RWPE1 (cell line): Measurements from ENCODE around the gene CNTN4.

Experiments used
- CTCF ChIA-PET: fragments of 350-600 bp; sonication (Branson Sonifier 250); formaldehyde crosslinking; extraction: SDS; loops from one replicate; lab custom pipeline; 2021; lab: Yijun Ruan, JAX
- POLR2A ChIA-PET: fragments of 400-600 bp; formaldehyde crosslinking; extraction: SDS; loops from one replicate; lab custom pipeline; 2020; ENCODE audit warnings: antibody characterized with exemption; ENCODE audit not compliant: low non-redundant PET; lab: Yijun Ruan, JAX
- DNase-seq: peaks from one replicate; pipeline ENCODE4 v3.0.0; 2012; ENCODE audit warnings: low spot score
- H3K27ac ChIP-seq: fragments of 450-650 bp; 2 replicates; pipeline ENCODE4 v1.5.1; 2017
- CTCF ChIP-seq: fragments of 450-650 bp; conservative IDR thresholded peaks from 2 replicates; pipeline ENCODE4 v1.5.1; 2017; ENCODE audit warnings: low read depth, mild to moderate bottlenecking

The CNTN4 gene

GRCh38 chr3:2889736-2890135, 791.1 kb downstream of the CNTN4 start:
- DNase-seq: no peak
- CTCF ChIA-PET: no interaction called here
- no peak for TF ChIP-seq CTCF
- POLR2A ChIA-PET: no interaction called here
- no peak overlapping the region for H3K27ac ChIP-seq

DNA sequence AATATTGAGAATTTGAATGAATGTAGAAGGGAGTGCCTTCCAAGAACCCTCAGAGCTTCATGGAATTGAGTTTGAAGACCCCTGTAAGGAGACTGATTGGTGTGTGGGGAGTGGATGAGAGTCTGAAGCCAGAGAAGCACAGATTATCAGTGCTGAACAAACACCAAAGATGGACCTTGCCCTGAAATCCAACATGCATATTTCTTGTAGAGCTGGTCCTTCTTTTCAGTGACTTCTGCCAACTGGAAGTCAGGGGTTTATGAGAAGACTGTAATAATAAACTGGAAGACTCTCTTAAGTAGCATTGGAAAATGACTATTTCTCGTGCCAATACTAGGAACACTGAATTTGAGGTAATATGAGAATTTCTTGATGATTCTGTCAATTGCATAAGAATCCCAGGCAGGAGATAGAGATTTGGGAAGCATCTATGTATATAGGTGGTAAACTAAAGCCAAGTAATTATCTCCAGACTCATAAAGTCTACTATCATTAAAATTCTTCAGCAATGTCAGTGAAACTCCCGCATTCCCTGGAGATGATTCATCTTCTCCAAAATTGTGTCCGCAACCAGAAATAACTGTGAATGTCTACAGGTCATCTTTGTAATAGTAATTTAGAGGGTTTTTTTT, 797.8 kb downstream of the CNTN4 start:
- no peak for DNase-seq
- CTCF ChIA-PET: no interaction called here
- POLR2A ChIA-PET: no interaction called here

DNA sequence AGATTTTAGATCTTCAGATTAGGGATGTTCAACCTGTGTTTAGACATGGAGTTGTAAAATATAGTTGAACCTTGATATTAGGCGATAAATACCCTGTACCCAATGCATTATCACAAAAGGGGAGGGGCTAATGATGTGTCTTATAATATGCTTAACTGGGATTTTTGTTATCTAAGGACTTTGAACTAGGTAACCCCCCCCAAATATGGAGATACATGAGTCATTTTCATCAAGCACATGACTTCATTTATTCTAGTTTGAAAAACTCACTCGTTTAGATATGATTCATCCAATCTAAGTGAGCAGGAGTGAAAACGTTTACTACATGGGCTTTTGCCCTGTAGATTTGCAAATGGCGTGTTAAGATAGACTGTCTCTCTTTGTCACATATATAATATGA, 799.2 kb downstream of the CNTN4 start:
- no peak for DNase-seq
- TF ChIP-seq CTCF: no peak
- ChIA-PET CTCF (no interaction called here), POLR2A (no interaction called here)
- H3K27ac ChIP-seq: no peak overlapping the region

More for the DNA sequence above, 797.8 kb downstream of the CNTN4 start:
- TF ChIP-seq CTCF: no peak
- no peak overlapping the region for H3K27ac ChIP-seq

DNA sequence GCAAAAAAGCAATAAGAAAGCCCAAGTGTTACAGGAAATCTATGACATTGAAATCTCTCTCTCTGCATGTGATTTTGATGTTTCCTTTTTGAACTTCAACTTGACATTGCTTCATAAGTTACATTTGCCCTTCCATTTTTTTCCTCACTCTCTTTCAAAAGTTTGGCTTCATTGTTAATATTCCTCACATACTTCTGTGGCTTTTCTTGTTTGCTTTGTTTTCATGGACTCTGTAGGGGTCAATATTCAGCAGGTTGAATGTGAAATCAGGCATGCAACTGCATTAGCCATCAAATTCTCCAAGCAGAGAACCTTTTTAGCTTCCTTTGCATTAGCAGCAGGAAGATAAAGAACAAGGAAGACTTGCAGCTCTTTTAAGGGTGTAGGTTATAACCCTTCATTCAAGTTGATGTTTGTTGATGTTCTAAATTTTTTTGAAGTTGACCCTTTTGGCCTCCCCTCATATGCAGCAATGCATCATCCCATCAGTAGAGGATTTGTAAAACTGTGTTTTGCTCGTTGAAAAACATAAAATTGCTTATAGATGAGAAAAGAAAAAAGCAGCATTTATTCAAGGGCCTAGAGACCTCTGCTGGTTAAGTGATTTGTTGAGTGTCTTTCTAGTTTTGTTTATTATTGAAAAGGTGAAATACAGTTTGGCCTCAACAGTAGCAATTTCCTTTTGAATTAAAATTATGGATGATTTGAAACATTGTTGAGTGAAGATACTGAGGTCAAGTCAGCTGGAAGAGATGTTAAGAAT, 800.1 kb downstream of the CNTN4 start:
- ChIA-PET CTCF (no interaction called here), POLR2A (no interaction called here)
- no peak for TF ChIP-seq CTCF
- no peak for DNase-seq
- H3K27ac ChIP-seq: no peak overlapping the region

DNA sequence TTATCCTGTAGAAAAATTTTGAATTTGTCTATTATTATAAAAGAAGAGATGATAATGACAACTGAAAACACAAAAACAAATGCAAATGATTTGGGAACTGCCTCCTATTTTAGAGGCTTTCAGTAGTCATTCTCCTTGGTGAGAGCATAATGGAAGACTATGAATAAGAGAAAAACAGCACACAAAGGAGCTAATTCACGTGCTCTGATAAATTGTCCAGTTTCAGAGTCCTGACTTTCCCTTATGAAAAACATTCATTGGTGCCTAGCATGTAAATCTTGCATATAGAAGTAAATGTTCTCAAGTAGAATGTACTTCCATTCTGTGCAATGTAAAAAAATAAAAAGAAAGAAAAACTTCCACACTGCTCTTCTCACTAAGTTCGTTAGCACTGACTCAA, 805.4 kb downstream of the CNTN4 start:
- no peak overlapping the region for H3K27ac ChIP-seq
- DNase-seq: no peak
- ChIA-PET POLR2A (no interaction called here), CTCF (no interaction called here)
- TF ChIP-seq CTCF: no peak

- no peak for TF ChIP-seq CTCF
- DNase-seq: no peak
- ChIA-PET POLR2A (no interaction called here), CTCF (no interaction called here)
- no peak overlapping the region for H3K27ac ChIP-seq
These were observed 810.2 kb downstream of the CNTN4 start for GRCh38 chr3:2908693-2909351.
